G401.6 (cell line): Measurements from ENCODE around the gene PDP2.
A peak's percentile ranks its signal among the peaks of the same experiment; 100 is the strongest.
"Not testable (repeated sequence)": the region's sequence is repeated elsewhere in the genome, so short reads cannot be mapped to it uniquely, and the experiment has no call there.

Experiments
- FAIRE-seq: peaks from 2 replicates; lab custom pipeline; 2012; peaks lifted over from hg19 to GRCh38; lab: Jason Lieb, UNC

Gene PDP2

GRCh38 chr16:66888647-66889615 is 8.6 kb downstream of the PDP2 start:
- no peak for FAIRE-seq

- FAIRE-seq, result no peak
Observed at GRCh38 chr16:66889622-66890021, 9.3 kb downstream of the PDP2 start.

- FAIRE-seq, result no peak
Observed at GRCh38 chr16:66890799-66891198, 10.5 kb downstream of the PDP2 start.

- FAIRE-seq, result no peak
Observed at GRCh38 chr16:66891360-66891759, 11.0 kb downstream of the PDP2 start.

- no peak for FAIRE-seq
Observed at GRCh38 chr16:66891797-66892196, 11.5 kb downstream of the PDP2 start.

GRCh38 chr16:66894055-66894454 is 13.7 kb downstream of the PDP2 start:
- FAIRE-seq, result no peak

GRCh38 chr16:66894948-66895688 is 14.8 kb downstream of the PDP2 start:
- peak; percentile 47 for FAIRE-seq

GRCh38 chr16:66895689-66895979 is 15.3 kb downstream of the PDP2 start:
- FAIRE-seq, result no peak

- no peak for FAIRE-seq
Observed at GRCh38 chr16:66895999-66896398, 15.7 kb downstream of the PDP2 start.

GRCh38 chr16:66896682-66897081 is 16.4 kb downstream of the PDP2 start:
- not testable (repeated sequence) for FAIRE-seq

- FAIRE-seq, result no peak
Observed at GRCh38 chr16:66898207-66898606, 17.9 kb downstream of the PDP2 start.

GRCh38 chr16:66898933-66899309 is 18.6 kb downstream of the PDP2 start:
- no peak for FAIRE-seq

GRCh38 chr16:66899310-66899944 is 19.1 kb downstream of the PDP2 start:
- no peak for FAIRE-seq

- FAIRE-seq, result no peak
Observed at GRCh38 chr16:66899945-66900710, 19.8 kb downstream of the PDP2 start.

- FAIRE-seq, result no peak
Observed at GRCh38 chr16:66900721-66901441, 20.6 kb downstream of the PDP2 start.

GRCh38 chr16:66901626-66902025 is 21.3 kb downstream of the PDP2 start:
- no peak for FAIRE-seq

GRCh38 chr16:66902648-66903543 is 22.6 kb downstream of the PDP2 start:
- FAIRE-seq, result no peak

- FAIRE-seq, result no peak
Observed at GRCh38 chr16:66903544-66904427, 23.5 kb downstream of the PDP2 start.

GRCh38 chr16:66904428-66904845 is 24.1 kb downstream of the PDP2 start:
- FAIRE-seq, result no peak
